K562 (cell line): ENCODE results near the gene CCNA1. TPM values are rescaled to one million over a fixed set of nuclear protein-coding genes. Genes with fewer than 3 reads are reported as not detected.

Experiments
- ATAC-seq: fragments of 200-7000 bp; cut with Tn5 transposase; 3 replicates; pipeline ENCODE4 v1.9.1; 2020; ENCODE audit warnings: moderate library complexity
- BruUV-seq: library from RNA; stranded (reverse); fragments of 400-500 nt; replicated peaks from 2 replicates; lab custom pipeline; 2021; lab: Mats Ljungman, UMichigan
- CTCF ChIA-PET: fragments of 300-600 bp; formaldehyde crosslinking; extraction: SDS; loops from one replicate; lab custom pipeline; 2021; ENCODE audit warnings: low intra/inter-chr PET ratio; lab: Yijun Ruan, JAX
- POLR2A ChIA-PET: fragments of 300-600, 350-650 bp; sonication (Branson Sonifier 250); formaldehyde crosslinking; extraction: SDS; loops from one replicate; lab custom pipeline; 2021; ENCODE audit warnings: antibody characterized with exemption, inconsistent platforms; lab: Yijun Ruan, JAX
- DNase-seq, 4 experiments: peaks; one replicate each; pipeline versions ENCODE4 v3.0.0 to v3.0.0-alpha.2; 2011 to 2018; ENCODE audit warnings: low spot score in 3 of 4, mixed read lengths in 3 of 4; ENCODE audit errors: extremely low read depth in 1 of 4
- FAIRE-seq: peaks from 2 replicates; lab custom pipeline; 2011; peaks lifted over from hg19 to GRCh38; lab: Jason Lieb, UNC
- H2AFZ ChIP-seq: 2 replicates; pipeline ENCODE4 v1.6.0; 2011; ENCODE audit warnings: low read depth, low read length, control low read depth, inconsistent platforms
- H3K27ac ChIP-seq: fragments of 200-600 bp; 3 replicates; pipeline ENCODE4 v1.8.0; 2011; ENCODE audit warnings: low read depth, mild to moderate bottlenecking, control low read depth, inconsistent platforms, low read length, moderate library complexity, mixed read lengths; ENCODE audit errors: extremely low read depth
- H3K27me3 ChIP-seq, 2 experiments: fragments of 300-600 bp in 1 of 2; 2 replicates in 1 of 2; 3 replicates in 1 of 2; pipeline versions ENCODE4 v1.6.0 to v1.8.0; 2011; ENCODE audit warnings: inconsistent platforms in 2 of 2, low read length in 2 of 2, mild to moderate bottlenecking in 1 of 2, mixed read lengths in 1 of 2, moderate library complexity in 1 of 2; ENCODE audit not compliant: control insufficient read depth in 2 of 2, insufficient read depth in 2 of 2
- H3K36me3 ChIP-seq: fragments of 300-600 bp; 3 replicates; pipeline ENCODE4 v1.8.0; 2011; ENCODE audit warnings: mild to moderate bottlenecking, low read length, inconsistent platforms; ENCODE audit not compliant: control insufficient read depth, insufficient read depth
- H3K4me1 ChIP-seq, 2 experiments: fragments of 200-600 bp in 1 of 2; replicated peaks in 1 of 2; 2 replicates in 1 of 2; 3 replicates in 1 of 2; pipeline versions ENCODE4 v1.5.1 to v1.8.0; 2011; ENCODE audit warnings: inconsistent platforms in 2 of 2, low read length in 2 of 2, mild to moderate bottlenecking in 1 of 2, mixed read lengths in 1 of 2, moderate library complexity in 1 of 2; ENCODE audit not compliant: control insufficient read depth in 2 of 2, insufficient read depth in 2 of 2
- H3K4me2 ChIP-seq: 2 replicates; pipeline ENCODE4 v1.6.1; 2011; ENCODE audit warnings: low read length, control low read depth, inconsistent platforms, mixed read lengths; ENCODE audit not compliant: insufficient read depth
- H3K4me3 ChIP-seq: fragments of 200-600 bp; sonication (generic), shearing (Covaris generic); 2 replicates; pipeline ENCODE4 v1.5.1; 2016; ENCODE audit warnings: control low read depth, inconsistent platforms
- H3K79me2 ChIP-seq: fragments of 200-600 bp; 3 replicates; pipeline ENCODE4 v1.8.0; 2011; ENCODE audit warnings: low read length, inconsistent platforms; ENCODE audit not compliant: control insufficient read depth, insufficient read depth
- H3K9ac ChIP-seq, 2 experiments: 2 replicates each; pipeline versions ENCODE4 v1.6.0 to v1.6.1; 2011; ENCODE audit warnings: low read depth in 2 of 2, low read length in 2 of 2, control low read depth in 1 of 2, inconsistent platforms in 1 of 2, mild to moderate bottlenecking in 1 of 2, mixed read lengths in 1 of 2; ENCODE audit not compliant: insufficient read depth in 1 of 2
- H3K9me1 ChIP-seq: one replicate; pipeline ENCODE4 v1.6.0; 2011; ENCODE audit warnings: inconsistent platforms, mild to moderate bottlenecking, low read length, moderate library complexity; ENCODE audit not compliant: control insufficient read depth, insufficient read depth
- H3K9me3 ChIP-seq: replicated peaks from 2 replicates; pipeline ENCODE4 v1.5.1; 2011; ENCODE audit warnings: low read depth, low read length, inconsistent platforms; ENCODE audit not compliant: control insufficient read depth, insufficient read depth
- H4K20me1 ChIP-seq: replicated peaks from 2 replicates; pipeline ENCODE4 v1.6.1; 2011; ENCODE audit warnings: low read length, inconsistent platforms, mixed read lengths; ENCODE audit not compliant: control insufficient read depth, insufficient read depth
- CHD2 ChIP-seq: IDR thresholded peaks from 2 replicates; pipeline ENCODE4 v1.6.1; 2011; ENCODE audit warnings: low read depth, low read length
- FOXJ3 ChIP-seq: sonication (generic); formaldehyde crosslinking; IDR thresholded peaks from 2 replicates; pipeline ENCODE4 v1.4.0; 2020; ENCODE audit warnings: mild to moderate bottlenecking, missing genetic modification reagents
- HLTF ChIP-seq: fragments of 450-650 bp; IDR thresholded peaks from 2 replicates; pipeline ENCODE4 v1.6.1; 2016
- KDM4B ChIP-seq, 2 experiments: fragments of 450-650 bp in 1 of 2; sonication (generic) in 1 of 2; IDR thresholded peaks; 2 replicates each; pipeline ENCODE4 v1.6.1; 2016 to 2017; ENCODE audit warnings: borderline replicate concordance in 2 of 2, antibody characterized with exemption in 1 of 2, low read depth in 1 of 2, mild to moderate bottlenecking in 1 of 2
- MAFF ChIP-seq: IDR thresholded peaks from 2 replicates; pipeline ENCODE4 v1.6.1; 2012; ENCODE audit warnings: low read length, improper control_type of control experiment
- MCM7 ChIP-seq, 2 experiments: fragments of 450-650 bp; IDR thresholded peaks; 2 replicates each; pipeline ENCODE4 v1.6.1; 2016 to 2018
- NCOA1 ChIP-seq: fragments of 450-650 bp; IDR thresholded peaks from 2 replicates; pipeline ENCODE4 v1.6.1; 2016; ENCODE audit warnings: low read depth
- NFXL1 ChIP-seq: fragments of 450-650 bp; formaldehyde crosslinking; IDR thresholded peaks from 2 replicates; pipeline ENCODE4 v1.4.0; 2021; ENCODE audit warnings: mild to moderate bottlenecking
- POLR2G ChIP-seq: fragments of 200-400 bp; formaldehyde crosslinking; IDR thresholded peaks from 2 replicates; pipeline ENCODE4 v1.6.1; 2017; ENCODE audit warnings: low read depth, mild to moderate bottlenecking, antibody characterized with exemption, low read length, moderate library complexity
- RBM17 ChIP-seq: fragments of 200-400 bp; formaldehyde crosslinking; IDR thresholded peaks from 2 replicates; pipeline ENCODE4 v1.6.1; 2017; ENCODE audit warnings: low read depth, mild to moderate bottlenecking, low read length, borderline replicate concordance
- ZBED1 ChIP-seq: IDR thresholded peaks from 2 replicates; pipeline ENCODE4 v1.6.1; 2014
- ZBTB17 ChIP-seq: fragments of 450-650 bp; formaldehyde crosslinking; IDR thresholded peaks from 2 replicates; pipeline ENCODE4 v1.4.0; 2020; ENCODE audit warnings: mild to moderate bottlenecking
- ZKSCAN3 ChIP-seq: fragments of 250-450 bp; sonication (Bioruptor Pico); IDR thresholded peaks from 2 replicates; pipeline ENCODE4 v1.4.0; 2020
- ZNF184 ChIP-seq: sonication (generic); formaldehyde crosslinking; IDR thresholded peaks from 2 replicates; pipeline ENCODE4 v1.5.0; 2020; ENCODE audit warnings: missing genetic modification reagents
- ZNF239 ChIP-seq: fragments of 250-450 bp; sonication (Bioruptor Pico); IDR thresholded peaks from 2 replicates; pipeline ENCODE4 v1.4.0; 2020; ENCODE audit warnings: mild to moderate bottlenecking
- WGBS: fragments of 100-300 bp; shearing (Covaris generic); methylation state at CpG from one replicate; pipeline ENCODE4 v1.1.6; 2016; ENCODE audit warnings: low coverage, mixed read lengths; ENCODE audit not compliant: insufficient coverage; ENCODE audit errors: missing lambda C conversion rate; 5-methylcytosine and 5-hydroxymethylcytosine counted together
- in situ Hi-C: fragments of 300-500 bp; cut with MboI; formaldehyde crosslinking; loops from 4 replicates; pipeline ENCODE4 v1.15.0; 2018; ENCODE audit warnings: inconsistent platforms, mixed read lengths
- intact Hi-C: fragments of 100-400 bp; cut with micrococcal nuclease; formaldehyde crosslinking; loops from 2 replicates; pipeline ENCODE4 v1.14.2; 2022
- polyA plus RNA-seq, 8 experiments: library from polyadenylated mRNA; depleted of rRNA in 4 of 8; stranded (reverse) in 5 of 8; unstranded in 3 of 8; fragments of >200 nt; fragmentation: Nextera tagmentation in 2 of 8; fragmentation: Illumina TruSeq in 1 of 8; extraction: Ambion mirVana in 2 of 8; extraction: Trizol in 1 of 8; gene quantifications; 2 replicates each; pipeline versions ENCODE4 v1.2.1 to v1.2.3, GENCODE V29; 2011 to 2014; ENCODE audit warnings: inconsistent platforms in 1 of 8, missing spikeins in 1 of 8
- total RNA-seq, 7 experiments: library from RNA; depleted of rRNA in 6 of 7; stranded (reverse); fragments of >200 nt in 6 of 7; fragmentation: Illumina TruSeq in 2 of 7; extraction: Trizol in 2 of 7; gene quantifications; 2 replicates each; pipeline versions ENCODE4 v1.2.1 to v1.2.3, GENCODE V29; 2011 to 2021; ENCODE audit warnings: low replicate concordance in 1 of 7
- TF ChIP-seq, protein P1 (sequence below): fragments of 250-450 bp; sonication (Bioruptor Pico); IDR thresholded peaks from 2 replicates; pipeline ENCODE4 v1.8.0; 2021; ENCODE audit warnings: borderline replicate concordance, mild to moderate bottlenecking, moderate library complexity; ENCODE audit not compliant: poor library complexity, severe bottlenecking
- TF ChIP-seq, protein P2 (sequence below): fragments of 200-400 bp; formaldehyde crosslinking; IDR thresholded peaks from 2 replicates; pipeline ENCODE4 v1.6.1; 2017; ENCODE audit warnings: mild to moderate bottlenecking, low read depth, low read length, moderate library complexity

CCNA1 gene
- total and polyA plus RNA-seq, 9 of the 15 experiments (the other 6 are each of a cell fraction or from before 2014, with no cell fraction given): 0.08 TPM; not detected in 8

- Histone ChIP-seq H3K9ac (no peak overlapping the region), H3K27ac (no peak overlapping the region), H3K4me3 (no peak overlapping the region), H2AFZ (no peak overlapping the region), H4K20me1 (no peaks in the 10 kb centered on the region), H3K4me1 (no peaks in the 10 kb centered on the region), H3K27me3 (no peaks in the 10 kb centered on the region), H3K4me2 (no peak overlapping the region), H3K9me1 (no peaks in the 10 kb centered on the region), H3K36me3 (no peaks in the 10 kb centered on the region), H3K9me3 (no peaks in the 10 kb centered on the region), H3K79me2 (no peaks in the 10 kb centered on the region)
- no TSS peak for BruUV-seq
- TF ChIP-seq MAFF (no peak), CHD2 (no peak), KDM4B (IDR thresholded peaks at IDR 0.05; ENCODE audit: borderline replicate concordance in 2 of 2, low read depth in 1 of 2) (no peak), HLTF (no peak), ZBED1 (no peak)
- in situ Hi-C loops: loop anchor here (25.0 kb wide), 2 partner anchors 416 to 434 kb away; no protein-coding TSS in a partner anchor
- DNase-seq (no peak), FAIRE-seq (no peak), ATAC-seq (no peak)
- intact Hi-C loops: loop anchor here (2.0 to 10.0 kb wide), 4 partner anchors 137 to 646 kb away; no protein-coding TSS in a partner anchor
- ChIA-PET CTCF (no interaction called here), POLR2A (no interaction called here)
Measured at GRCh38 chr13:36421447-36421846, 10.8 kb upstream of the CCNA1 start.

GRCh38 chr13:36428086-36428485, 4.2 kb upstream of the CCNA1 start:
- CTCF ChIA-PET: no interaction called here
- 0% methylated on average over 2 of the region's 2 CpGs for WGBS
- peaks cover 0 to 11% of the 10 kb centered on the region in 2 experiments; a peak in 2 of 5 replicates for H3K4me1 ChIP-seq
- H3K27ac ChIP-seq: no peak overlapping the region
- H3K9me1 ChIP-seq: no peaks in the 10 kb centered on the region
- intact Hi-C loops: loop anchor here (10.0 kb wide), 2 partner anchors 143 to 417 kb away; no protein-coding TSS in a partner anchor
- H2AFZ ChIP-seq: no peak overlapping the region
- H3K79me2 ChIP-seq: no peaks in the 10 kb centered on the region
- no peak overlapping the region for H3K4me3 ChIP-seq
- H3K9me3 ChIP-seq: no peaks in the 10 kb centered on the region
- no peaks in the 10 kb centered on the region for H4K20me1 ChIP-seq
- H3K27me3 ChIP-seq: peaks cover 6 to 20% of the 10 kb centered on the region in 2 experiments; a peak in 3 of 5 replicates
- ATAC-seq (no peak), FAIRE-seq (no peak), DNase-seq (no peak)
- in situ Hi-C loops: no loop called here
- BruUV-seq: no TSS peak
- no peak overlapping the region for H3K9ac ChIP-seq
- H3K4me2 ChIP-seq: no peak overlapping the region
- POLR2A ChIA-PET: no interaction called here
- no peaks in the 10 kb centered on the region for H3K36me3 ChIP-seq
- TF ChIP-seq ZNF184 (no peak), ZKSCAN3 (CRISPR knock-in tag) (no peak), NFXL1 (CRISPR knock-in tag) (no peak), FOXJ3 (CRISPR knock-in tag) (no peak), CHD2 (no peak), ZNF239 (CRISPR knock-in tag) (no peak), NCOA1 (no peak), POLR2G (no peak), MCM7 (IDR thresholded peaks at IDR 0.05) (no peak), ZBTB17 (CRISPR knock-in tag) (no peak), RBM17 (no peak)
- TF ChIP-seq, protein P1, sequence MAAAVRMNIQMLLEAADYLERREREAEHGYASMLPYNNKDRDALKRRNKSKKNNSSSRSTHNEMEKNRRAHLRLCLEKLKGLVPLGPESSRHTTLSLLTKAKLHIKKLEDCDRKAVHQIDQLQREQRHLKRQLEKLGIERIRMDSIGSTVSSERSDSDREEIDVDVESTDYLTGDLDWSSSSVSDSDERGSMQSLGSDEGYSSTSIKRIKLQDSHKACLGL (CRISPR knock-in tag): no peak
- TF ChIP-seq, protein P2, sequence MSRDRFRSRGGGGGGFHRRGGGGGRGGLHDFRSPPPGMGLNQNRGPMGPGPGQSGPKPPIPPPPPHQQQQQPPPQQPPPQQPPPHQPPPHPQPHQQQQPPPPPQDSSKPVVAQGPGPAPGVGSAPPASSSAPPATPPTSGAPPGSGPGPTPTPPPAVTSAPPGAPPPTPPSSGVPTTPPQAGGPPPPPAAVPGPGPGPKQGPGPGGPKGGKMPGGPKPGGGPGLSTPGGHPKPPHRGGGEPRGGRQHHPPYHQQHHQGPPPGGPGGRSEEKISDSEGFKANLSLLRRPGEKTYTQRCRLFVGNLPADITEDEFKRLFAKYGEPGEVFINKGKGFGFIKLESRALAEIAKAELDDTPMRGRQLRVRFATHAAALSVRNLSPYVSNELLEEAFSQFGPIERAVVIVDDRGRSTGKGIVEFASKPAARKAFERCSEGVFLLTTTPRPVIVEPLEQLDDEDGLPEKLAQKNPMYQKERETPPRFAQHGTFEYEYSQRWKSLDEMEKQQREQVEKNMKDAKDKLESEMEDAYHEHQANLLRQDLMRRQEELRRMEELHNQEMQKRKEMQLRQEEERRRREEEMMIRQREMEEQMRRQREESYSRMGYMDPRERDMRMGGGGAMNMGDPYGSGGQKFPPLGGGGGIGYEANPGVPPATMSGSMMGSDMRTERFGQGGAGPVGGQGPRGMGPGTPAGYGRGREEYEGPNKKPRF: no peak
